IPS-18a (cell line): Measurements from ENCODE around the gene SCFD1.
"Not testable (repeated sequence)": the region's sequence is repeated elsewhere in the genome, so short reads cannot be mapped to it uniquely, and the experiment has no call there.

ENCODE experiments used
- H3K27ac ChIP-seq: one replicate; pipeline ENCODE4 v1.5.1; 2013; ENCODE audit warnings: low read length
- H3K27me3 ChIP-seq: one replicate; pipeline ENCODE4 v1.6.1; 2013; ENCODE audit warnings: mild to moderate bottlenecking, low read length; ENCODE audit not compliant: control insufficient read depth, insufficient read depth
- H3K36me3 ChIP-seq: one replicate; pipeline ENCODE4 v1.6.1; 2013; ENCODE audit warnings: low read depth, low read length; ENCODE audit not compliant: control insufficient read depth
- H3K4me1 ChIP-seq: one replicate; pipeline ENCODE4 v1.6.1; 2013; ENCODE audit warnings: low read depth, low read length; ENCODE audit not compliant: control insufficient read depth
- H3K4me3 ChIP-seq: one replicate; pipeline ENCODE4 v1.5.1; 2013; ENCODE audit warnings: low read length
- H3K9ac ChIP-seq: one replicate; pipeline ENCODE4 v1.6.1; 2013; ENCODE audit warnings: mild to moderate bottlenecking, low read length, moderate library complexity
- H3K9me3 ChIP-seq: one replicate; pipeline ENCODE4 v1.6.1; 2013; ENCODE audit warnings: low read depth, low read length; ENCODE audit not compliant: control insufficient read depth

Gene SCFD1, protein sequence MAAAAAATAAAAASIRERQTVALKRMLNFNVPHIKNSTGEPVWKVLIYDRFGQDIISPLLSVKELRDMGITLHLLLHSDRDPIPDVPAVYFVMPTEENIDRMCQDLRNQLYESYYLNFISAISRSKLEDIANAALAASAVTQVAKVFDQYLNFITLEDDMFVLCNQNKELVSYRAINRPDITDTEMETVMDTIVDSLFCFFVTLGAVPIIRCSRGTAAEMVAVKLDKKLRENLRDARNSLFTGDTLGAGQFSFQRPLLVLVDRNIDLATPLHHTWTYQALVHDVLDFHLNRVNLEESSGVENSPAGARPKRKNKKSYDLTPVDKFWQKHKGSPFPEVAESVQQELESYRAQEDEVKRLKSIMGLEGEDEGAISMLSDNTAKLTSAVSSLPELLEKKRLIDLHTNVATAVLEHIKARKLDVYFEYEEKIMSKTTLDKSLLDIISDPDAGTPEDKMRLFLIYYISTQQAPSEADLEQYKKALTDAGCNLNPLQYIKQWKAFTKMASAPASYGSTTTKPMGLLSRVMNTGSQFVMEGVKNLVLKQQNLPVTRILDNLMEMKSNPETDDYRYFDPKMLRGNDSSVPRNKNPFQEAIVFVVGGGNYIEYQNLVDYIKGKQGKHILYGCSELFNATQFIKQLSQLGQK

GRCh38 chr14:30621940-30622830, at the start of gene SCFD1:
SCFD1 (plus strand) TSS chr14:30622319; CDS start chr14:30622339, 20 bp downstream.
- H3K4me3 ChIP-seq, result peak within 1 kb of the TSS; percentile 98
- no peaks in the 10 kb centered on the region for H3K9me3 ChIP-seq
- H3K27ac ChIP-seq, result peak within 1 kb of the TSS; percentile 95
- peaks cover 6% of the 10 kb centered on the region for H3K36me3 ChIP-seq
- no peaks in the 10 kb centered on the region for H3K27me3 ChIP-seq
- H3K9ac ChIP-seq, result peak within 1 kb of the TSS; percentile 96
- H3K4me1 ChIP-seq, result peaks cover 6% of the 10 kb centered on the region

GRCh38 chr14:30572771-30573170, 49.3 kb upstream of the SCFD1 start:
- Histone ChIP-seq H3K36me3 (no peaks in the 10 kb centered on the region), H3K27ac (no peak overlapping the region), H3K4me1 (peaks cover 25% of the 10 kb centered on the region), H3K9me3 (no peaks in the 10 kb centered on the region), H3K9ac (no peak overlapping the region), H3K27me3 (no peaks in the 10 kb centered on the region), H3K4me3 (no peak overlapping the region)

- H3K36me3 ChIP-seq, result no peaks in the 10 kb centered on the region
- no peaks in the 10 kb centered on the region for H3K27me3 ChIP-seq
- peaks cover 19% of the 10 kb centered on the region for H3K4me1 ChIP-seq
- H3K9ac ChIP-seq, result no peak overlapping the region
- no peaks in the 10 kb centered on the region for H3K9me3 ChIP-seq
- H3K4me3 ChIP-seq, result no peak overlapping the region
- H3K27ac ChIP-seq, result no peak overlapping the region
These were observed 48.8 kb upstream of the SCFD1 start for GRCh38 chr14:30573226-30573814.

DNA sequence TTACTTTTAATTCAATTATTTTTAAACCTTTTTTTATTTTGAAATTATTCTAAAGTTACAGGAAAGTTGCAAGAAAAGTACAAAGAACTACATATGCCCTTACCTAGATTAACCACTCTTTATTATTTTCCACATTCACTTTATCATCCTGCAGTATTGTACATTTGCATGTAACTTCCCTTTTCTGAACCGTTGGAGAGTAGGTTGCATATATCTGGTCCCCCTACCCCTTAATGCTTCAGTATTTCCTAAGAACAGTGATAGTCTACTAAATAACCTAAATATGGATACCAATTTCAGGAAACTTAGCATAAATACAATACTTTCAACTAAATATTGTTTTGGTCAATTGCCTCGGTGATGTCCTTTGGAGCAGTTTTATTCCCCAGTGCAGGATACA, 48.2 kb upstream of the SCFD1 start:
- H3K27me3 ChIP-seq, result no peaks in the 10 kb centered on the region
- no peaks in the 10 kb centered on the region for H3K9me3 ChIP-seq
- peaks cover 15% of the 10 kb centered on the region for H3K4me1 ChIP-seq
- H3K9ac ChIP-seq, result no peak overlapping the region
- no peak overlapping the region for H3K4me3 ChIP-seq
- H3K27ac ChIP-seq, result no peak overlapping the region
- no peaks in the 10 kb centered on the region for H3K36me3 ChIP-seq

DNA sequence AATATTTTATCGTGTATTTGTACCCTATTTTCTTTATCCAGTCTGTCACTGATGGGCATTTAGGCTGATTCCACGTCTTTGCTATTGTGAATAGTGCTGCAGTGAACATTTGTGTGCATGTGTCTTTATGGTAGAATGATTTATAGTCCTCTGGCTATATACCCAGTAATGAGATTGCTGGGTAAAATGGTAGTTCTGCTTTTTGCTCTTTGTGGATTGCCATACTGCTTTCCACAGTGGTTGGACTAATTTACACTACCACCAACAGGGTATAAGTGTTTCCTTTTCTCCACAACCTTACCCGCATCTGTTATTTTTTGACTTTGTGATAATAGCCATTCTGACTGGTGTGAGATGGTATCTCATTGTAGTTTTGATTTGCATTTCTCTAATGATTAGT, 47.3 kb upstream of the SCFD1 start:
- H3K4me3 ChIP-seq, H3K27ac ChIP-seq, H3K27me3 ChIP-seq, H3K4me1 ChIP-seq, H3K36me3 ChIP-seq, H3K9ac ChIP-seq, H3K9me3 ChIP-seq: not testable (repeated sequence)

DNA sequence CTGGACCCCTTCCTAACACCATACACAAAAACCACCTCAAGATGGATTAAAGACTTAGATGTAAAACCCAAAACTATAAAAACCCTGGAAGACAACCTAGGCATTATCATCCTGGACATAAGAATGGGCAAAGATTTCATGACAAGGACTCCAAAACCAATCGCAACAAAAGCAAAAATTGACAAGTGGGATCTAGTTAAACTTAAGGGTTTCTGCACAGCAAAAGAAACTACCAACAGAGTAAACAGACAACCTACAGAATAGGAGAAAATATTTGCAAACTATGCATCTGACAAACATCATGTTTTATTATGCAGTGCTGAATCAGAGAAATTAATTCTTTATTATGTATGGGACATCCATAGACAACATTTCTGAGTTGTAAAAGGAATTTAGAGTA, 45.8 kb upstream of the SCFD1 start:
- H3K36me3 ChIP-seq, H3K4me3 ChIP-seq: not testable (repeated sequence)

DNA sequence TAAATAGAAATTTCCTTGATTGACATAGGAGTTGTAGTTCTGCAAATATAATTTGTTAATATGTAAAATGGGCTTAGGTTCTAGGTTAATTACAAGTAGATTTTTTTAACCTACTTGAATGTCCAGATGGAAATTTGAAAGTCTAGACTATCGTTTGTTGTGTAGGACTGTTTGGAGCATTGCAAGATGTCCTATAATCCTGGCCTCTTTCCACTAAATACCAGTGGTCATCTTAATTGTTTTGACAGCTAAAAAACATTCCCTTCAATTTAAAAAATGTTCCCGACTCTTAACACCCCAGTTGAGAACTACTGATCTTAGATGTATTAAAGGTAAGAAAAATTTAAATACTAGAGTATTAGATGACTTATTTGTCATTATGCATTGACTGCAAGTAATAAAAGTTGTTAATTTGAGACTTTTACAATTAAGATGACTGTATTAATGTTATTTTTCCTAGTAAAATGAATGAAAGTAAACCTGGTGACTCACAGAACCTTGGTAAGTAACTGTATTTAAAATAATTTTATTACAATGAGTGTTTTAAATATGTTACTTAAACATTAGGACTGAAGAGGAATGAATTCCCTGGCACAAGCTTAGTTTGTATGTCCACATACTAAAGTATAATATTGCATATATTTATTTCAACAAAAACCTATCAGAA, 41.4 kb upstream of the SCFD1 start:
- no peak overlapping the region for H3K27ac ChIP-seq
- peaks cover 11% of the 10 kb centered on the region for H3K36me3 ChIP-seq

More for the DNA sequence above, 45.8 kb upstream of the SCFD1 start:
- not testable (repeated sequence) for H3K27ac ChIP-seq, H3K4me1 ChIP-seq, H3K27me3 ChIP-seq, H3K9ac ChIP-seq, H3K9me3 ChIP-seq

GRCh38 chr14:30581283-30581625, 40.9 kb upstream of the SCFD1 start:
- H3K27me3 ChIP-seq, result no peaks in the 10 kb centered on the region
- no peak overlapping the region for H3K9ac ChIP-seq
- no peak overlapping the region for H3K4me3 ChIP-seq
- H3K36me3 ChIP-seq, result peaks cover 11% of the 10 kb centered on the region
- no peaks in the 10 kb centered on the region for H3K9me3 ChIP-seq
- H3K27ac ChIP-seq, result no peak overlapping the region
- H3K4me1 ChIP-seq, result no peaks in the 10 kb centered on the region

More for the DNA sequence above, 41.4 kb upstream of the SCFD1 start:
- no peak overlapping the region for H3K4me3 ChIP-seq
- no peaks in the 10 kb centered on the region for H3K9me3 ChIP-seq
- H3K9ac ChIP-seq, result no peak overlapping the region
- H3K27me3 ChIP-seq, result no peaks in the 10 kb centered on the region
- no peaks in the 10 kb centered on the region for H3K4me1 ChIP-seq

DNA sequence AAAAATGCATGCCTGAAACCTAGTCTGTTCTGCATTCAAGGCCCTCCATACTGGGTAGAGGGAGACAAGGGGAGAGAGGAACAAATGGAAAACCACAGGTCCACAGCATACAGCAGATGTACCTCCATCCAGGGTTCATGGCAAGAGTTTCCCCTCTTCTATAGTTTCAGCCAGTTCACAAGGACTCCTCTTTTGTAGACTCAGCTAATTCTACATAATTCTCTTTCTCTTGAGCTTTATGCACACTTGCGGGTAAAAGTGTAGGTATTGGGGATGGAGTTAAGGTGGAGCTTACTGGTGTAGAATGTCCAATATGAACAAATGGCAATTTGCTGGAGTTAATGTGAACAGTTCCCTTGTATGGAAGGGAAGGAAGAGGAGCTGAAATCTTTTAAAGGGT, 39.7 kb upstream of the SCFD1 start:
- Histone ChIP-seq H3K9ac (no peak overlapping the region), H3K4me1 (no peaks in the 10 kb centered on the region), H3K27ac (no peak overlapping the region), H3K4me3 (no peak overlapping the region), H3K36me3 (peaks cover 17% of the 10 kb centered on the region), H3K27me3 (no peaks in the 10 kb centered on the region), H3K9me3 (no peaks in the 10 kb centered on the region)

DNA sequence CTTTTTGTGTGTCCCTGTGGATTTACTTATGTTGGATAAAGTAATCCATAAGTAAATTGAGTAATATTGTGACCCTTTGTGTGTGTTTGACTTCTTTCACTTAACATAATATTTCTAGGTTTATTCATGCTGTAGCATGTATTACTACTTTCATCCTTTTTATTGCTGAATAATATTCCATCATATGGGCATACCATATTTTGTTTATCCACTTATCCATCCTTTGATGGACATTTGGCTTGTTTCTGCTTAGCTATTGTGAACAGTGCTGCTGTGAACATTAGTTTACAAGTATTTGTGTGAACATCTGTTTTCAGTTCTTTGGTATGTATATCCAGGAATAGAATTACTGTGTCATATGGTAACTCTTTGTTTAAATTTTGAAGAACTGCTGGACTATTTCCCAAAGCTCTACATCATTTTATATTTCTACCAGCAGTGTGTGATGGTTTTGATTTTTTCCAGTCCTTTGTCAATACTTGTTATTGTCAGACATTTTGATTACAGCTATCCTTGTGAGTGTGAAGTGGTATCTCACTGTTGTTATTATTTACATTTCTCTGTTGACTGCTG, 38.0 kb upstream of the SCFD1 start:
- H3K9me3 ChIP-seq, result no peaks in the 10 kb centered on the region
- peaks cover 27% of the 10 kb centered on the region for H3K36me3 ChIP-seq
- no peaks in the 10 kb centered on the region for H3K4me1 ChIP-seq
- H3K4me3 ChIP-seq, result no peak overlapping the region
- no peak overlapping the region for H3K27ac ChIP-seq
- H3K27me3 ChIP-seq, result no peaks in the 10 kb centered on the region
- H3K9ac ChIP-seq, result no peak overlapping the region
